MV-4-11 (cell line): Measurements from ENCODE around the gene SCD.

Experiments
- DNase-seq: peaks from one replicate; lab custom pipeline; 2025; lab: John Stamatoyannopoulos, UW

Gene SCD

GRCh38 chr10:100401631-100402328, 54.7 kb downstream of the SCD start:
- DNase-seq, result no peak

DNA sequence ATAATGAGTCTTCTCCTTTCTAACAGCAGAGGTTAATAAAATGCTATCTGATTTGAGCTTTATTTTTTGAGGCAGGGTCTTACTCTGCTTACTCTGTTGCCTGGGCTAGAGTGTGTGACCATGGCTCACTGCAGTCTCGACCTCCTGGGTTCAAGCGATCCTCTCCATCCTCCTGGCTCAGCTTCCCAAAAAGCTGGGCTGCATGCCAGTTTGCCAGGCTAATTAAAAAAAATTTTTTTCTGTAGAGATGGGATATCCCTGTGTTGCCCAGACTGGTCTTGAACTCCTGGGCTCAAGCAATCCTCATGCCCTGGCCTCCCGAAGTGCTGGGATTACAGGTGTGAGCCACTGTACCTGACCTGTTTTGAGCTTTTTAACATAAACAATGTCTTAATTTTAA, 56.7 kb downstream of the SCD start:
- DNase-seq, result no peak

- DNase-seq, result no peak
These were observed 66.1 kb downstream of the SCD start for GRCh38 chr10:100413173-100413572.
